HT1080 (cell line): ENCODE data around the gene SLC4A2. TPM values are rescaled to one million over a fixed set of nuclear protein-coding genes. Genes with fewer than 3 reads are reported as not detected.

Source experiments
- DNase-seq: peaks from one replicate; pipeline ENCODE4 v3.0.0-alpha.2; 2015; ENCODE audit warnings: low read depth
- total RNA-seq: library from RNA; depleted of rRNA; stranded (reverse); fragments of >200 nt; shearing (Covaris generic); gene quantifications from 2 replicates; pipeline ENCODE4 v1.2.3, GENCODE V29; 2014

Gene SLC4A2
- total RNA-seq, 1 experiment from 2014 or later, result 146 TPM

DNA sequence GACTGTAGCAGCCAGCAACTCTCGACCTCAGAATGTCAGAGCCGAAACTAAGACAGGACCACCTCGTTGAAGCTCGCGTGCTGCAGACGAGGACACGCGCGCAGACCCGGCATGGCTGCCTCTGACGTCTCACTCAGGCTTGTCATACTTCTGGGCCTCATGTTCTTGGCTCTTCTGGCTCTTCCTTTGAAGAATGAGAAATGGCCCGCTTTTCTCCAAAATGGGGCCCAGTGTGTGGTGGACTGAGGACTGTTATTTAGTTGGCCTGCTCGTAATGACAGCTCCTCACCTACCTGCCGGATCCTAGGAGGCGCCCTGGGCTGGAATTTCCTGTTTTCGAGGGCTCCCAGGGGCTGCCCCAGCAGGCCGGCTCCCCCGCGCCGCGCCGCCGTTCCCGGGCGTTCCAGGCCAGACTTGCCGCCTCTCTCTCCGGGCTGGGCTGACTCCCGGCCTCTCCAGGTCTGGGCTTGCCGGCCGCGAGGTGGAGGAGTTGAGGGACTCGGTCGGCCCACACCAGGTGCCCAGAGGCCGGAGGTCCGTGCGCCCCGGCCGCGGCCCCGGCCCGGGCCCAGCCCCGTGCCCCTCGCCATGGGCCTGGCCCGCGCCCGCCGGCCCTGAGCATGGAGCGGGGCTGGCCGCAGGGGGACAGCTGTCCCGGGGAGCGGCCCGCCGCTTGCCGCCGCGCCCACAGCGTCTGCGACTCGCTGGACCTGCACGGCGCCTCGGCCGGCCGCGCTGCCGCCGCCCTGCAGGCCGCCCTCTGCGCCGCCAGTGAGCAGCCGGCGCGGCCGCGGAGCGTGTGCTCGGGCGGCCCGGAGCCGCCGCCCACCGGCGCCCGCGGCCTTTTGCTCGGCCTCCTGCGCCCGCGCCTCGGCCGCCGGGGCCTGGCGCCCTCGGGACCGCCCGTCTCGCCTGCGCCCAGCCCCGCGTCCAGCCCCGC, 55.0 kb downstream of the SLC4A2 start:
- no peak for DNase-seq

DNA sequence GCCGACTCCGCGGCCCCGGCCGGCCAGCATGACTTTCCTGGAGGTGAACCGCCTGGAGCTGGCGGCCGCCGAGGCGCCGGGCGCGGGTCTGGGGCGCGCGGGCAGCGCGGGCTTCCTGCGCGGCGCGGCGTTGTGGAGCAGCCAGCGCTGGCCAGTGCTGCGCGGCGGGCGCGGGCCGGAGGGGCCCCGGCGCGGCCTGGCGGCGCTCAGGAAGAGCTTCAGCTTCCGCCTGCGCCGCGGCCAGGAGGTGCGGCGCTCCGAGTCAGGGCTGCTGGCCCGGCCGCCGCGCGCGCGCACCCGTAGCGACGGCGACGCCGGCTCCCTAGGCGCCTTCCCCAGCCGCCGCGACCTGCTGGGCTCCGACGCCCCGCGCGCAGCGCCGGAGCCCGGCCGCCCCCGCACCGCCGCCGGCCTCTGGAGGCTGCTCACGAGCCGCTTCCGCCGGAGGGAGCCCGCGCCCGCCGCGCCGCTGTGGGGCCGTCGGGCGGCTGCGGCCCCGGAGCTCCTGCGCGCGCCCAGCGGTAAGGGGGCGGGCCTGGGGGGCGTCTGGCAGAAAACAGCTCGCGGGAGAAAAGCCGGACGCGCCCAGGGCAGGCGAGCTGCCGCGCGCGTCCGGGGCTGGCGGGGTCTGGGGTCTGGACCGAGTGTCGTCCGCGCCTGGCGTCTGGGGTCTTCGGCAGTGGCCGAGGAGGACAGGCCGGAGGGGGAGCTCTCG, 55.9 kb downstream of the SLC4A2 start:
- no peak for DNase-seq

DNA sequence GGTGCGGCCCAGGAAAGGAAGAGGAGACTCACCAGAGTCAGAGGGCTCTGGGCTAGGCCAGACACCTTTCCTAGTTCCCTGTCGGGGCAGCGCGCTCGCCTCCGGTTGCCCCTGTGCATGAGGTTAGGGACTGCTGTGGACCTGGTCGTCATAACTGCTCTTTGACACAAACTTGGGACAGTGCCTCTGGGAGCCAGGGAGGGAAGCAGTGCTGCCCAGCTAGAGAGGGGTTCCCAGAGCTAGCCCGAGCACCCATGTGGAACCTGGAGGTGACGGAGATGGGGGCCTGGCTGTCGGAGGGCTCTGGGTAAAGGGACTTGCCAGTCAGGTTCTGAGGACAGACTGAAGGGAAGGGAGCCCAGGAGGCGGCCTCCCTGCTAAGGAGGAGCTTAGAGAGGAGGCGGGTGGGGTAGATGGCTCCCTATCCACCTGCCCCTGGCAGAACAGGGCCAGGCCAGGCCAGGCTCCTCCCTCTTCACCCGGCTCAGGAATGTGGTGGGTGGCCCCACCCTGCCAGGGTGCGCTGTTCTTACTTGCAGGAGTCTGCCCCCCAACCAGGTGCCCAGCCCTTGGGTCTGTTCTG, 56.5 kb downstream of the SLC4A2 start:
- no peak for DNase-seq

DNA sequence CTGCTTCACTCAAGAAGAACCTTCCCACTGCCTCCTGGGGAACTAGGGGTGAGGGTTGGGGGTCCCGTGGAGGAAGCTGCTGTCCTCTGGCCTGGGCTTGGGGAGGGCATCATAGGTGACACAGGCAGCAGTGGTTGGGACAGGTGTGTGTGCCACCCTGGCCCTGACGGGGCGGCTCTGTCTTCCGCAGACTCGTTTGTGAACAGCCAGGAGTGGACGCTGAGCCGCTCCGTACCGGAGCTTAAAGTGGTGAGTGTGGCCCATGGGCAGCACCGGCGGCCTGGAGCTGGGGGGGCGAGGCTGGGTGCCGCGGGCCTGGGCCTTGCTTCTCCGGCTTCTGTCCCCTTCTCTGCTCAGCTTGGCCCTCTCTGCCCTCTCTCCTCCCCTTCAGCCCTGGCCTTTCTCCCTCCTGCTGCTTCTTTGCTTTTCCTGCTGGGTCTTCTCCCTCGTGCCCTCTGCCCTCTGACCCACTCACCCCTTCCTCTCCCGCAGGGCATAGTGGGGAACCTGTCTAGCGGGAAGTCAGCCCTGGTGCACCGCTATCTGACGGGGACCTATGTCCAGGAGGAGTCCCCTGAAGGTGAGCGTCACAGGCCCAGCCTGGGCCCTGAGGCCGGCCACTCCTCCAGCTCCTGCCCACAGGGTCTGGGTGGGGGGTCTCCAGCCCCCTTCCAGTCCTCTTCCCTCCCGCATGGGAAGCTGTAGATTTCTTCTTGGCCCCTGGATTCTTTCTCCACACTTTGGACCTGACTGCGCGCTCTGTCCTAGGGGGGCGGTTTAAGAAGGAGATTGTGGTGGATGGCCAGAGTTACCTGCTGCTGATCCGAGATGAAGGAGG, 57.4 kb downstream of the SLC4A2 start:
- no peak for DNase-seq

DNA sequence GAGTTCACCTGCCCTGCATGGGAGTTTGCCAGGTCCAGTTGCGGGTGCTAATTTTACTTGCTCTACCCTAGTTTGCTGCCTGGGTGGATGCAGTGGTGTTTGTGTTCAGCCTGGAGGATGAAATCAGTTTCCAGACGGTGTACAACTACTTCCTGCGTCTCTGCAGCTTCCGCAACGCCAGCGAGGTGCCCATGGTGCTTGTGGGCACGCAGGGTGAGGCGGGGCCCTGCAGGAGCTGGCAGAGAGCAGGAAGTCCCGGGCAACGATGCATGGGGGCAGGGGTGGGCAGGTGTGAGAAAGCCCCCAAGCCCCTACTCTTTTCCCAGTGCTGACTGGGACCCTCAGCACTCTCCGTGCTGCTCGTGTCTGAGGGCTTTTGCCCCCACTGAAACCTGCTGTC, 58.2 kb downstream of the SLC4A2 start:
- no peak for DNase-seq

DNA sequence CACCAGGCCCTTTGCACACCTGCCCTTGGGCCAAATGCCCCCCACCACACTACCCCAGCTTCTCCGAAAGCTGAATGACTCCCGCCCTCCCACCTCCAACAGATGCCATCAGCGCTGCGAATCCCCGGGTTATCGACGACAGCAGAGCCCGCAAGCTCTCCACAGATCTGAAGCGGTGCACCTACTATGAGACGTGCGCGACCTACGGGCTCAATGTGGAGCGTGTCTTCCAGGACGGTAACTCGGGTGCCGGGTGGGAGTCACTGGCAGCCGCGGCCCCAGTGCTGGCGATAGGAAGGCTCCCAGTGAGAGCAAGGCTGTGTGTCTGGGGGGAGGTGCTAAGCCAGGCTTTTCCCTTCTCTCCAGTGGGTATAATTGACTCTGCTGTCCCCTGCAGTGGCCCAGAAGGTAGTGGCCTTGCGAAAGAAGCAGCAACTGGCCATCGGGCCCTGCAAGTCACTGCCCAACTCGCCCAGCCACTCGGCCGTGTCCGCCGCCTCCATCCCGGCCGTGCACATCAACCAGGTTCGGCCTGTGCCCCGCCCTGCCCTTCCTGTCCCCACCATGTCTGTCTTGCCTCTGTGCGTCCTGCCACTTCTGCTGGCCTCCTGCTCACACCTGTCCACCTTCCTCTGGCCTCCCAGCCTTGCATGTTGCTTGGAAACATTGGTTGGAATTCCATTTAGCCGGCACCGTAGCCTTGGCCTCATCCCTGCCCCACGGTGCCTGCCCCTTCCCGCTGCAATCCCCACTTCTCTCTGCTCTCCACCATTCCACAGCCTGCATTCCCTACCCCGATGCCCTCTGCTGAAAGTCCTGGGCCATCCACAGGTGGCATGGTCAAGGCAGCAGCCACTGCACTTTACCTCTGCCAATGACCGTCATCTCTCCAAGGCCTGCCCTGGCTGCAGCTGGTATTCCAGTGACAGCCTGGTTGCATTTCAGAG, 59.0 kb downstream of the SLC4A2 start:
- DNase-seq, result no peak

DNA sequence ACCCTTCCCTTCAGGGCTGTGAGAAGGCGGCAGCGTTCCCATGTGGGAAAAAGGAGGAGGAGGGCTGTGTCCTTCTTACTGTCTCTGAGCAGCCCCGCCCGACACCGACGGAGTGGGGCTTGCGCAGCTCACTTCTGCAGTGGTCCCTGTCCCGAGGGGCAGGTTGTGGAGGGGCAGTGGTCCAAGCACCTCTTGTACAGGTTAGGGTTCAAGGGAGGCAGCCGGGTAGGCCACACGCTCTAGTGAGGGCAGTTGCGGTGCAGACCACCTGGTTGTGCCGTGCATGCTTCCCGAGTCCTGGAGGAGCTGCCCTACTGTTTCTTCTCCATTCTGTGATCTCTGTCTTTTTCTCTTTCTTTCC, 59.6 kb downstream of the SLC4A2 start:
- no peak for DNase-seq

DNA sequence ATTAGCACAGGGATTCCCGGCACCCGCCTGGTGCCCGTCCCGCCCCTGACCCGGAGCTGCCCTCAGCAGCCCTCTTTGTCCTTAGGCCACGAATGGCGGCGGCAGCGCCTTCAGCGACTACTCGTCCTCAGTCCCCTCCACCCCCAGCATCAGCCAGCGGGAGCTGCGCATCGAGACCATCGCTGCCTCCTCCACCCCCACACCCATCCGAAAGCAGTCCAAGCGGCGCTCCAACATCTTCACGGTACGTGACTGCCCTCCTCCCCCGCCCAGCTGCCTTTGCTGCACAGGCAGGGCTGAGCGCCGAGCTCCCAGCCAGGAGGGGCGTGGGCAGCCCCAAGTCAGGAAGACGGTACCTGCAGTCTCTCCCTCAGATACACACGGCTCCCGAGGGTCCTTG, 60.5 kb downstream of the SLC4A2 start:
- DNase-seq, result no peak

DNA sequence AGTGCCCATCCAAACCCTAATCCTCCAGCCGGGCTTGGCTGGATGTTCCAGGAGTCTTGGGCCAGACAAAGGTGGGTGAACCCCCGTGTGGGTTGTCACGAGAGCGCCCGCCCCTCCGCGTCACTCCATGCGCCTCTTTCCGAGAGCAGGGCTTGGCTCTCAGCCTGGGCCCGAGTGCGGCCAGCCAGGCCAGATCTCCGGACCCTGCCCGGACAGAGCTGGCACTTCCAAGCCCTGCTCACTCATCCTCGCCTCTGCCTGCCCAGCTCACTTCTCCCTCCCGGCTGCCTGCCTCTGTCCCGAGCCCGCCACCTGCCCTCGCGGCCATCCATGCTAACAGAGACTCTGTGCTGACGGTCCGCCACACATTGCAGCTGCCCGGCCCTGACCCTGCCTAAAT, 61.5 kb downstream of the SLC4A2 start:
- no peak for DNase-seq

DNA sequence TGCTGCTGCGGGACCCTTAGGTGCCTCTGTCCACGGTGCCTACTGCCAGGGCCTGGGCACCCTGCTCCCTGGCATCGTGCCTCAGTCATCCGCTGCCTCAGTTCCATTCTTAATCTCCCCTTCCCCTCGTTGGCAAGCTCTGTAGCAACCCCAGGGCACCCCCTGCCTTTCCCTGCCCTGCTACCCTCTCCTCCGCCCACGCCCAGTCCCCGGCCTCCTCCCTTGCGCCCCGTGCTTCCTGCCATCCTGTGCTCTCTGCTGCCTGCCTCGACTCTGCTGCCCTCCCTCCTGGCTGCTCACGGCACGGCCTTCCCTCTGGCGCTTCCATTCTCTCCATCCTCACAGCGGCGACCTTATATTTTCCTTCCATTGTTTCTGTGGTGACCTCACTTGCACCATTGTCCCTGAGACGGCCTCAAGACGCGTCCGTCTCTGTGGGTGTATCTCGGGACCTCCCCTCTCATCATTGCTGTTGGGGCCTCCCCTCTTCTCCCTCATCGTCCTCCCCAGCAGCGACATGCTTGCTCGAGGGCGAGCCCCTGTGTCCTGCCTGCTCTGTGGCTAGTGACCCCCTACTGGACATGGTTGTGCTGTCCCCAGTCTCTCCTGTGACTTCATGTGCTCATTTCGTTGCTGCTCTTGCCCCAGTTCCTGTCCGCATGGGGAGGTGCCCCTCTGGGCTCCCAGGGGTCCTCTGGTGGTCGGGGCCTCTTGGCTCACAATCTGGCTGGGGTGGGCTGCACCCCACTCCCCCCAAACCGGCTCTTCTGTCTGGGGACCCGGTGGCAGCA, 62.2 kb downstream of the SLC4A2 start:
- no peak for DNase-seq

DNA sequence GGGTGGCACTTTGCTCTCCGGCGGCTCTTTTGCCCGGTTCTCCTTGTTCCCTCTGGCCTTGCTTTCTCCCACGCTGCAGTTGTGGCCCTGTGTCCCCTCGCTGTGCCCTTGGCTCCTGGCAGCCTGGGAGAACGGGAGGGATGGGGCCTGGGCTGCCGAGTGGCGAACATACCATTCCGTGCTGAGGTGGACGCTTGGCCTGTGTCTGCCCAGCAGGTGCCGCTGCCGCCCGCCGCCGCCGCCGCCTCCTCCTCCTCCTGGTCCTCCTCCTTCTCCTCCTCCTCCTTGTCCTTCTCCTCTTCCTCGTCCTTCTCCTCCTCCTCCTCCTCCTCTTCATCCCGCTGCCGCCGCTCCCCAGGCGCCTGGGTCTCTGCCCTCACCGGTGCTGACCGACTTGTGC, 62.9 kb downstream of the SLC4A2 start:
- DNase-seq, result no peak

DNA sequence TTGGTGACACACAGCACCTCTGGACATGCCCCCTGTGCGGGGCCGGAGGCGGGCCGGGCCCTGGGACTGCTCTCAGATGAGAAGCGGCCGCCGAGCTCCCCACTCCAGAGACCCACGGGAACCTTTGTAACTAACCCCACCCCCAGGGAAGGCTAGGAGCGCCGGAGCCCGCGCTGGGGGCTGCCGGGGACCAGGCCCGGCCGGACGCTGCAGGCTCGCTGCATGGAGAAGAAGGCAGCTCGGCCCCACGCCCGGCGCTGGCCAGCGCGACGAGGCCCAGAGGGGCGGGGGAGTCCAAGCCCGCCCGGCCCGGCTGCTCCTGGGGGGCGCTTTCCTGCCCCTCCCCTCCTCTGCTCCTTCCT, 63.4 kb downstream of the SLC4A2 start:
- no peak for DNase-seq

DNA sequence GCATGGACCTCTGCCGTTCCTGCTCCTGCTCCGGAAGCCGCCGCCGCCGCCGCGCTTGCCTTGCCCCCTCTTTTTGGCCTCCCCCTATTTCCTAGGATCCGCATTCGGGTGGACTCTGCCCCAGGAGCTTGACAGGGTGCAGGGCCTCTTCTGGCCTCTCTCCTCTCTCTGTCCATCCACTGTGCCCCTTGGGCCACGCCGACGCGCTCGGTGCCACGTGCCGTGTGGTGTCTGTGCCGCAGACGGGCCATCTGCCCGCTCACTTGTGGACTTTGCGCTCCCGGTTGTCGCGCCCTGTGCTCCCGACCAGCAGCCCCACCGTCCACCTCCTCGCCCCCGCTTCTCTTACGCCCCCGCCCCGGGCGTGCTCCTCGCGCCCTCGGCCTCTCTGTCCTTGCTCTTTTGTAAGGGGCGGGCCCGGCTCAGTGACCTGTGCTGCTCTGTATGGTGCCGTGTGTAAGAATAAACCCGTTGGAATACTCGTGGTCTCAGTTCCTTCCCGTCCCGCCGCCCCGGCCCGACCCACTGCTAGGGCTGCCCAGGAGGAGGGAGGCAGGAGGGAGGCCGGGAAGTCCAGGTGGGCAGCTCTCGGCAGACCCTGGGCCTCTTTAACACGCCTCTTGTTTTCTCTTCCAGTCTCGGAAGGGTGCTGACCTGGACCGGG, 63.9 kb downstream of the SLC4A2 start:
- no peak for DNase-seq

DNA sequence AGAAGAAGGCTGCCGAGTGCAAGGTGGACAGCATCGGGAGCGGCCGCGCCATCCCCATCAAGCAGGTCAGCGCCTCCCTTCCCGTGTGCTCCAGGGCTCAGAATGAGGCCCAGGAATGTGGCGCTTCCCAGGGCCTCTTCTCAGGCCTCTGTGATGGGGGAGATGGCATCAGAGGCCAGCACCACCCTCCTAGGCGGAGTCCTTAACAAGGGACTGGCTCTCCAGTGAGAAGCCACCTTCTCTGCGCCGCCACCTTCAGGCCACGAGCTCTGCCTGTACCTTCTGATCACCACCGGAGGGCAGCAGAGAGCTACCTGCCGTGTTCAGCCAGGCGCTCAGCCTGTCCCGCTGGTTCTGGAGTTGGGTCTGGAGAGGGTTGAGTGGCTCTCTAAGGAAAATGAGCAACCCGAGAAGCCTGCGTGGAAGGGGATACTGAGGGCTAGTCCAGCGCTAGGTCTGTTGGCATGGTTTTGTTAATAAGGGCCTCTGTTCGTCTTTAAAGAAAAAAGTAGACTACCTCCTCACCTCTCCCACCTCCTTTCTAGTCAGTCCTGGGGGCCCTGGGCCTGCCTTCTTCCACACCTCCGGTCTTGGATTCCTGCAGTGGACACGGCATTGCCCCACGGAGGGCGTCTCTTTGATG, 64.6 kb downstream of the SLC4A2 start:
- DNase-seq, result peak; percentile 75

DNA sequence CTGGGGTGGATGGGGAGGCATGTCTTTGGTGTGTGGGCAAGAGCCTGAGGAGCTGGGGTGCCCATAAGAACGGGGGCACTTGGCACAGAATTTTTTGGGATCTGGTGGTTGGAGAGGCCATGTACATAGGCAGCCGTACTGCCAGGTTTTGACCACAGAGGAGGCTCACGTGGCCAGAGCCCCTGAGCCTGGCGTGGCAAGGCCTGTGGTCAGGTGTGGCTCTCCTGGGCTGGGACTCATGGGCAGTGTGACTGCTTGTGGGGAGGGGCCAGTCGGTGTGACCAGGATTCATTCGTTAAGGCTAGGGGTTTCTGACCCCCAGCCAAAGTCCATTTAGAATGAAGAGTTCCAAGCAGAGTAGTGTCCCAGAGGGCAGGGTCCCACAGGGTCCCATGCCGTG, 65.1 kb downstream of the SLC4A2 start:
- DNase-seq, result no peak

DNA sequence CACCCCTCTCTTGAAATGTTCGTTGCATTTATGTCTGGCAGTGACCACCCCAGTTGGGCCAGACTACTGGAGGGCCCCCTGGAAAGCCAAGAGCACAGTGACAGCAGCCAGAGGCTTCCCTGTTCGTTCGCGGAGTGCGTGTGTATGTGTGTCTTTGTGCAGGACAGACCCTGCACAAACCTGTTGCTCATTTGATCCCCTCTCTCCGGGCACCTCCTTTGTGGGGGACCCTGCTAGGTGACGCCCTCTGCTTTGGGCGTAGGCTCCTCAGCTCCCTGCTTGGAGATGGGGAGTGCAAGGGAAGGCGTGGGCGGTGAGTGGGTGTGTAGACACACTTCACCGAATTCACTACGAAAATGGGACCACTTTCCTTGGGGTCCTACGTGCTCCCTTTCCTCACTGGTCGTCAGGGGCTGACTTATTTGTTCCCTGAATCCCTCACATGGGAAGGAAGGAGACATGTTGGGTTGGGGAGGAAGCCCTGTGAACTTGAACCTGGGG, 65.6 kb downstream of the SLC4A2 start:
- no peak for DNase-seq

DNA sequence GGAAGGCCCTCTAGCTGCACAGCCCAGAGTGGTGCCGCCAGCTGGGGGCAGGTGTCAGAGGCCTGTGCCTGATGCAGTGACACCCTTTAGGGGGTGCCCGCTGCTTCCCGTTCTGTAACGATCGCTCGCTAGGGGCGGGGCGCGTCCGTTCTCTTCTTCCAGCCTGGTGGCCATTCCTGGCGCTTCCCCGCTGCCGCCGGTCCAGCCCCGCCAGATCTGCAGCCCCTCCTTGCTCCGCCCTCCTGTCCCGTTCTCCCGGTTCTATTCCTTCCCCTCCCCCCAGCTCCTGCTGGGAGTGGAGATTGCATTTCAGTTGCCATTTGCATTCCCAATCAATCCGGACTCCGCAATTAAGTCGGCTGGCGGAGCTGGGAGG, 66.1 kb downstream of the SLC4A2 start:
- no peak for DNase-seq

DNA sequence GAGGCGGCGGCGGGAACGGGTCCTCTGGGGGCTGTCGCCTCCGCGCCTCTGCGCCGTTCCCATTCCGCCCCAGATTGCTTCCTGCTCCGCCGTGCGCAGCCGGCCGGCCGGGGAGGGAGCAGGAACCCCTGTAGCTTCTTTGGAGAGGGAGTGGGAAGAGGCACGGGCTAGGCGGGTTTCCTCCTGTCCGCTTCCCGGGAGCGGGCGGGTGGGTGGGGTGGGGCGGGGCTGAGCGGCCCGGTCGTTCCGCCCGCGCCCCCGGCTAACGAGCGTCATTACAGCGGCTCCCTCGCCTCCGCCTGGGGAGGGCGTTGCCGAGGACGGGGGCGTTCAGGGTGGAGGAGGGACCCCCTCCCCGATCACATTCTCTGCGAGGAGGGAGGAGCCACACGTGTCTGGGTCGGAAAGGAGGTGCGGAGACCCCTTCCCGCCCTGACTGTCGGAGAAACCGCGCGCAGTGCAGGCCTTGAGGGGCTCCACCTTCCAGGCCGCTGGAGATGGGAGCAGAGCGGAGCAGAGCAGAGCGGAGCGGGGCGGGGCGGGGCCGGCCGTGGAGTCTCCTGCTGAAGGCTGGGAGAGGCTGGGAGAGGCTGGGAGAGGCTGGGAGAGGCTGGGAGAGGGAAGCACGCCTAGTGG, 66.6 kb downstream of the SLC4A2 start:
- DNase-seq, result no peak
